ENCODE data around the gene ZNF718.

DNA sequence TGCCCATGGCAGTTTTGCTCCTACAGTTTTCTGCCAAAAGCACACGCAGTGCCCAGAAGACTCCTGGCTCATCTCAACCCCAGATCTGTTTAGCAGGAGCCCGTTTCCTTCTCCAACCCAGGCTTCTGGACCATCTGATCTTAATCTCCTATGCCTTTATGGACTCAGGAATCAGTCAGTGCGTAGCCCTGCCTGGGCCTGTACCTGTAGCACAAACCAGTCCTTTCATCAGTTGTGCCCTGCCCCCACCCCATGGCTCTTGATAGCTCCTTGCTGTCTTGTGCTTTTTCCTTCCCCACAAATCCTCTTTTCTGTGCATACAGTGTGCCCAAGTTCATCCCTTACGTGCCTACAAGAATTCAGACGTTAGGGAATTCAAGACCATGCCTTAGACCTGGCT, 1.5 kb downstream of the ZNF718 start:
- TF ChIP-seq POLR2A (IDR thresholded peaks at IDR 0.05) = no peak
- TF ChIP-seq, protein P1, sequence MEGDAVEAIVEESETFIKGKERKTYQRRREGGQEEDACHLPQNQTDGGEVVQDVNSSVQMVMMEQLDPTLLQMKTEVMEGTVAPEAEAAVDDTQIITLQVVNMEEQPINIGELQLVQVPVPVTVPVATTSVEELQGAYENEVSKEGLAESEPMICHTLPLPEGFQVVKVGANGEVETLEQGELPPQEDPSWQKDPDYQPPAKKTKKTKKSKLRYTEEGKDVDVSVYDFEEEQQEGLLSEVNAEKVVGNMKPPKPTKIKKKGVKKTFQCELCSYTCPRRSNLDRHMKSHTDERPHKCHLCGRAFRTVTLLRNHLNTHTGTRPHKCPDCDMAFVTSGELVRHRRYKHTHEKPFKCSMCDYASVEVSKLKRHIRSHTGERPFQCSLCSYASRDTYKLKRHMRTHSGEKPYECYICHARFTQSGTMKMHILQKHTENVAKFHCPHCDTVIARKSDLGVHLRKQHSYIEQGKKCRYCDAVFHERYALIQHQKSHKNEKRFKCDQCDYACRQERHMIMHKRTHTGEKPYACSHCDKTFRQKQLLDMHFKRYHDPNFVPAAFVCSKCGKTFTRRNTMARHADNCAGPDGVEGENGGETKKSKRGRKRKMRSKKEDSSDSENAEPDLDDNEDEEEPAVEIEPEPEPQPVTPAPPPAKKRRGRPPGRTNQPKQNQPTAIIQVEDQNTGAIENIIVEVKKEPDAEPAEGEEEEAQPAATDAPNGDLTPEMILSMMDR (IDR thresholded peaks at IDR 0.05) = no peak
